Measurements from ENCODE around the gene ZNF264.

DNA sequence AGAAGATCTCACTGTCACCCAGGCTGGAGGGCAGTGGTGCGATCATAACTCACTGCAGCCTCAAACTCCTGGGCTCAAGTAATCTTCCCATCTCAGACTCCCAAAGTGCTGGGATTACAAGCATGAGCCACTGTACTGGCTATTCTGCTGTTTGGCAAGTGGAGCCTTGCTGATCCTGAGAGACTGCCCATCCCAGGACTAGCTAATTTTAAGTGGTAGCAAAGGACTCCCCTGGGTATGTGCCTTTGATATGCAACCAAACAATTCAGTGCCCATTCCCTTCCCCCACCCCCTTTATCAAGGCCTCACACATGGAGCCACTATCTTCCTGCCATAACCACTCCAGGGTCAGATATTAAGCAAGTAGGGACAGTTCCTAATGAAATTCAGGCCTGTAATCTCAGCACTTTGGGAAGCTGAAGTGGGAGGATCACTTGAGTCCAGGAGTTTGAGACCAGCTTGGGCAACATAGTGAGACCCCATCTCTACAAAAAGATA is 72.0 kb downstream of the ZNF264 start:
- TF ChIP-seq POLR2AphosphoS5 (IDR thresholded peaks at IDR 0.05) (no peak), CTCF (IDR thresholded peaks at IDR 0.05) (no peak), POLR2A (IDR thresholded peaks at IDR 0.05) (no peak)

Data from stomach (tissue), 4 donors.